ENCODE data around the gene PDIA4. TPM values are rescaled to one million over a fixed set of nuclear protein-coding genes. Genes with fewer than 3 reads are reported as not detected.
"Not testable (repeated sequence)": the region's sequence is repeated elsewhere in the genome, so short reads cannot be mapped to it uniquely, and the experiment has no call there.

PDIA4 gene
- polyA plus RNA-seq, 1 donor: 52.7 TPM

GRCh38 chr7:149031353-149031910 lies 3.1 kb upstream of the PDIA4 start:
- no peak for DNase-seq (ENCODE audit: low read depth)

- DNase-seq (ENCODE audit: low read depth): not testable (repeated sequence)
Observed at GRCh38 chr7:149030439-149030838, 2.1 kb upstream of the PDIA4 start.

GRCh38 chr7:149027611-149028345 lies 527 bp downstream of the PDIA4 start:
- no peak for DNase-seq (ENCODE audit: low read depth)

- DNase-seq (ENCODE audit: low read depth): no peak
Observed at GRCh38 chr7:149027055-149027454, 1.2 kb downstream of the PDIA4 start.

- DNase-seq (ENCODE audit: low read depth): no peak
Observed at GRCh38 chr7:149023662-149024061, 4.6 kb downstream of the PDIA4 start.

GRCh38 chr7:149022756-149023360 lies 5.4 kb downstream of the PDIA4 start:
- DNase-seq (ENCODE audit: low read depth): no peak

- no peak for DNase-seq (ENCODE audit: low read depth)
Observed at GRCh38 chr7:149021725-149022062, 6.6 kb downstream of the PDIA4 start.

- DNase-seq (ENCODE audit: low read depth): no peak
Observed at GRCh38 chr7:149020483-149020882, 7.8 kb downstream of the PDIA4 start.

- no peak for DNase-seq (ENCODE audit: low read depth)
Observed at GRCh38 chr7:149016876-149017275, 11.4 kb downstream of the PDIA4 start.

- no peak for DNase-seq (ENCODE audit: low read depth)
Observed at GRCh38 chr7:149014309-149014708, 14.0 kb downstream of the PDIA4 start.

- no peak for DNase-seq (ENCODE audit: low read depth)
Observed at GRCh38 chr7:149013876-149014275, 14.4 kb downstream of the PDIA4 start.

GRCh38 chr7:149012730-149013129 lies 15.6 kb downstream of the PDIA4 start:
- not testable (repeated sequence) for DNase-seq (ENCODE audit: low read depth)

- DNase-seq (ENCODE audit: low read depth): no peak
Observed at GRCh38 chr7:149011491-149011890, 16.8 kb downstream of the PDIA4 start.

- DNase-seq (ENCODE audit: low read depth): no peak
Observed at GRCh38 chr7:149010451-149010850, 17.9 kb downstream of the PDIA4 start.

- no peak for DNase-seq (ENCODE audit: low read depth)
Observed at GRCh38 chr7:149009527-149009926, 18.8 kb downstream of the PDIA4 start.

GRCh38 chr7:149007611-149008010 lies 20.7 kb downstream of the PDIA4 start:
- DNase-seq (ENCODE audit: low read depth): no peak

- no peak for DNase-seq (ENCODE audit: low read depth)
Observed at GRCh38 chr7:149007146-149007545, 21.2 kb downstream of the PDIA4 start.

- DNase-seq (ENCODE audit: low read depth): no peak
Observed at GRCh38 chr7:149006345-149006725, 22.0 kb downstream of the PDIA4 start.

- DNase-seq (ENCODE audit: low read depth): peak; percentile 35
Observed at GRCh38 chr7:149005427-149006344, 22.6 kb downstream of the PDIA4 start.

GRCh38 chr7:149004405-149005370 lies 23.6 kb downstream of the PDIA4 start:
- no peak for DNase-seq (ENCODE audit: low read depth)

Measured in forelimb muscle (tissue), 1 donor.